OCI-LY7 (cell line): ENCODE measurements around the gene ERBB2. TPM values are rescaled to one million over a fixed set of nuclear protein-coding genes. Genes with fewer than 3 reads are reported as not detected.

ENCODE experiments used
- BruUV-seq: library from RNA; stranded (reverse); fragments of 400-500 nt; replicated peaks from 2 replicates; lab custom pipeline; 2021; lab: Mats Ljungman, UMichigan
- CTCF ChIA-PET: fragments of 300-600 bp; sonication (Branson Sonifier 250); formaldehyde crosslinking; loops from one replicate; lab custom pipeline; 2022; ENCODE audit warnings: antibody characterized with exemption; ENCODE audit not compliant: unreplicated experiment; lab: Charles Lee
- POLR2A ChIA-PET: fragments of 300-600 bp; sonication (Branson Sonifier 250); formaldehyde crosslinking; loops from one replicate; lab custom pipeline; 2022; ENCODE audit warnings: antibody characterized with exemption; lab: Charles Lee
- DNase-seq: peaks from one replicate; pipeline ENCODE4 v3.0.0-alpha.2; 2015; ENCODE audit warnings: low spot score
- H2AFZ ChIP-seq: fragments of 200-600 bp; sonication (generic), shearing (Covaris generic); 2 replicates; pipeline ENCODE4 v1.6.1; 2014; ENCODE audit warnings: mild to moderate bottlenecking, antibody characterized with exemption, low read length, moderate library complexity
- H3K27ac ChIP-seq: fragments of 200-600 bp; sonication (generic); 2 replicates; pipeline ENCODE4 v1.5.1; 2014; ENCODE audit warnings: mixed run types, low read depth, mild to moderate bottlenecking, moderate library complexity, low read length, inconsistent platforms; ENCODE audit not compliant: poor library complexity, severe bottlenecking
- H3K36me3 ChIP-seq: fragments of 200-600 bp; sonication (generic); 2 replicates; pipeline ENCODE4 v1.6.1; 2014; ENCODE audit warnings: mild to moderate bottlenecking, antibody characterized with exemption, low read length, moderate library complexity, mixed read lengths; ENCODE audit not compliant: insufficient read depth
- H3K4me1 ChIP-seq: fragments of 200-600 bp; sonication (generic); 2 replicates; pipeline ENCODE4 v1.5.1; 2014; ENCODE audit warnings: mild to moderate bottlenecking, low read length; ENCODE audit not compliant: insufficient read depth, poor library complexity, severe bottlenecking
- H3K4me2 ChIP-seq: fragments of 200-600 bp; sonication (generic); 2 replicates; pipeline ENCODE4 v1.6.1; 2014; ENCODE audit warnings: mild to moderate bottlenecking, low read length
- H3K4me3 ChIP-seq: fragments of 200-600 bp; sonication (generic); 2 replicates; pipeline ENCODE4 v1.5.1; 2014; ENCODE audit warnings: mild to moderate bottlenecking, low read depth, low read length; ENCODE audit not compliant: poor library complexity, severe bottlenecking
- H3K79me2 ChIP-seq: fragments of 200-600 bp; sonication (generic); 2 replicates; pipeline ENCODE4 v1.6.1; 2016; ENCODE audit warnings: low read depth, mild to moderate bottlenecking, low read length, moderate library complexity, mixed read lengths; ENCODE audit not compliant: insufficient read depth
- H3K9me2 ChIP-seq: fragments of 200-600 bp; sonication (generic); 2 replicates; pipeline ENCODE4 v1.6.1; 2016; ENCODE audit warnings: mild to moderate bottlenecking, low read length, mixed read lengths; ENCODE audit not compliant: insufficient read depth
- H3K9me3 ChIP-seq: fragments of 200-600 bp; sonication (generic); 2 replicates; pipeline ENCODE4 v1.6.1; 2014; ENCODE audit warnings: mild to moderate bottlenecking, mixed run types, low read length, mixed read lengths
- H4K20me1 ChIP-seq: fragments of 200-600 bp; sonication (generic); 2 replicates; pipeline ENCODE4 v1.6.1; 2014; ENCODE audit warnings: mild to moderate bottlenecking, antibody characterized with exemption, low read length, moderate library complexity, mixed read lengths; ENCODE audit not compliant: insufficient read depth
- CTCF ChIP-seq: fragments of 200-600 bp; sonication (generic); conservative IDR thresholded peaks from 2 replicates; pipeline ENCODE4 v1.5.1; 2014; ENCODE audit warnings: mild to moderate bottlenecking, antibody characterized with exemption, low read length, moderate library complexity, mixed read lengths
- EZH2phosphoT487 ChIP-seq: fragments of 200-600 bp; sonication (generic); IDR thresholded peaks from 2 replicates; pipeline ENCODE4 v1.6.1; 2018; ENCODE audit warnings: low read depth, borderline replicate concordance, mild to moderate bottlenecking, mixed run types, antibody characterized with exemption, low read length, moderate library complexity, mixed read lengths
- intact Hi-C: fragments of 100-400 bp; cut with micrococcal nuclease; formaldehyde crosslinking; loops from one replicate; pipeline ENCODE4 v1.10.0; 2022; ENCODE audit not compliant: unreplicated experiment
- total RNA-seq, 2 experiments: library from RNA; depleted of rRNA in 1 of 2; stranded (reverse); fragments of >200 nt in 1 of 2; shearing (Covaris generic) in 1 of 2; gene quantifications; 2 replicates each; pipeline ENCODE4 v1.2.3, GENCODE V29; 2014 to 2022

ERBB2 gene
- total RNA-seq, 2 experiments from 2014 or later: 6.5 to 11.4 TPM

GRCh38 chr17:39730095-39730921, 30.4 kb downstream of the ERBB2 start, which contains the start of gene MIEN1:
TSS of gene MIEN1 (minus strand) at chr17:39730532. CDS start at chr17:39730495, 37 bp downstream.
- peak within 1 kb of the TSS; percentile 44; the same call in 1 of the 2 replicates for H2AFZ ChIP-seq
- TF ChIP-seq EZH2phosphoT487 (no peak), CTCF (peak; percentile 90)
- H3K36me3 ChIP-seq: peaks cover 15% of the 10 kb centered on the region; the same call in 1 of the 2 replicates
- intact Hi-C loops: loop anchor here (1.0 kb wide), 1 partner anchor 24 kb away; no protein-coding TSS in a partner anchor
- H4K20me1 ChIP-seq: no peaks in the 10 kb centered on the region
- POLR2A ChIA-PET: interaction anchor here (0.6 to 1.0 kb wide), 9 partner anchors 26 to 384 kb away, joined by 3 to 4 read pairs (median 4); partner anchors contain the start of genes PGAP3 and PSMD3
- DNase-seq: peak; percentile 91
- peaks cover 9% of the 10 kb centered on the region for H3K4me1 ChIP-seq
- H3K79me2 ChIP-seq: peaks cover 8% of the 10 kb centered on the region; the same call in 1 of the 2 replicates
- H3K4me2 ChIP-seq: peak within 1 kb of the TSS; percentile 90
- H3K9me2 ChIP-seq: no peaks in the 10 kb centered on the region
- peak within 1 kb of the TSS; percentile 75 for H3K4me3 ChIP-seq
- H3K9me3 ChIP-seq: no peaks in the 10 kb centered on the region
- H3K27ac ChIP-seq: peak within 1 kb of the TSS; percentile 36
- CTCF ChIA-PET: interaction anchor here (0.6 to 1.1 kb wide), 4 partner anchors 14 to 167 kb away, joined by 3 to 10 read pairs (median 4); no protein-coding TSS in a partner anchor
- BruUV-seq: no TSS peak

GRCh38 chr17:39732586-39732985, 32.7 kb downstream of the ERBB2 start:
- H3K4me3 ChIP-seq: no peak overlapping the region

More at GRCh38 chr17:39732586-39732985, 32.7 kb downstream of the ERBB2 start:
- Histone ChIP-seq H3K9me2 (no peaks in the 10 kb centered on the region), H2AFZ (no peak overlapping the region), H4K20me1 (no peaks in the 10 kb centered on the region), H3K79me2 (peaks cover 8% of the 10 kb centered on the region; the same call in 1 of the 2 replicates), H3K4me1 (peaks cover 9% of the 10 kb centered on the region), H3K9me3 (no peaks in the 10 kb centered on the region), H3K36me3 (peaks cover 15% of the 10 kb centered on the region; the same call in 1 of the 2 replicates), H3K27ac (no peak overlapping the region), H3K4me2 (no peak overlapping the region)
- DNase-seq: no peak
- POLR2A ChIA-PET: no interaction called here
- intact Hi-C loops: no loop called here
- CTCF ChIA-PET: no interaction called here
- BruUV-seq: no TSS peak
- TF ChIP-seq EZH2phosphoT487 (no peak), CTCF (no peak)
